Esophagus muscularis mucosa (tissue), 4 donors: ENCODE measurements around the gene TAOK2. TPM values are rescaled to one million over a fixed set of nuclear protein-coding genes. Genes with fewer than 3 reads are reported as not detected.

Experiments used
- DNase-seq: peaks from one replicate; pipeline ENCODE4 v3.0.0-alpha.2; 2017; ENCODE audit errors: extremely low spot score
- H3K27ac ChIP-seq, 4 donors: fragments of 200-600 bp; sonication (generic); replicated peaks in 1 of 4; 1 replicate in 3 of 4; 2 replicates in 1 of 4; pipeline ENCODE4 v1.5.1; 2016 to 2019; ENCODE audit warnings: mild to moderate bottlenecking in 1 of 4
- H3K27me3 ChIP-seq, 4 donors: fragments of 200-600 bp; sonication (generic); one replicate each; pipeline versions ENCODE4 v1.5.1 to v1.6.0; 2016 to 2019
- H3K36me3 ChIP-seq, 4 donors: fragments of 200-600 bp; sonication (generic); one replicate each; pipeline ENCODE4 v1.5.1; 2016 to 2019
- H3K4me1 ChIP-seq, 4 donors: fragments of 200-600 bp; sonication (generic); one replicate each; pipeline ENCODE4 v1.5.1; 2016 to 2019
- H3K4me3 ChIP-seq, 4 donors: fragments of 200-600 bp; sonication (generic); 1 replicate in 2 of 4; 2 replicates in 2 of 4; pipeline ENCODE4 v1.5.1; 2016 to 2019; ENCODE audit warnings: mild to moderate bottlenecking in 4 of 4, moderate library complexity in 1 of 4
- H3K9me3 ChIP-seq, 4 donors: fragments of 200-600 bp; sonication (generic); 1 replicate in 3 of 4; 2 replicates in 1 of 4; pipeline ENCODE4 v1.5.1; 2016 to 2019
- CTCF ChIP-seq, 3 experiments: fragments of 200-600 bp in 2 of 3; fragments of 450-650 bp in 1 of 3; sonication (generic) in 2 of 3; IDR thresholded peaks; one replicate each; pipeline ENCODE4 v1.5.1; 2017 to 2019; ENCODE audit warnings: antibody characterized with exemption in 3 of 3, mild to moderate bottlenecking in 2 of 3, moderate library complexity in 1 of 3
- EP300 ChIP-seq: sonication (generic); formaldehyde crosslinking; IDR thresholded peaks from one replicate; pipeline ENCODE4 v1.6.1; 2017; ENCODE audit warnings: antibody characterized with exemption
- POLR2A ChIP-seq: fragments of 450-650 bp; IDR thresholded peaks from one replicate; pipeline ENCODE4 v1.6.1; 2017; ENCODE audit warnings: antibody characterized with exemption, moderate library complexity, mild to moderate bottlenecking, low read depth
- POLR2AphosphoS5 ChIP-seq, 2 donors: sonication (generic); formaldehyde crosslinking; IDR thresholded peaks; one replicate each; pipeline ENCODE4 v1.6.1; 2017; ENCODE audit warnings: antibody characterized with exemption in 2 of 2
- WGBS: methylation state at CpG from one replicate; pipeline ENCODE4 v1.1.5; 2018; 5-methylcytosine and 5-hydroxymethylcytosine counted together
- intact Hi-C: fragments of 100-400 bp; cut with DNase I; formaldehyde crosslinking; loops from one replicate; pipeline ENCODE4 v1.15.1; 2023
- total RNA-seq, 4 donors: library from RNA; depleted of rRNA; stranded (reverse); fragments of >200 nt; gene quantifications; one replicate each; pipeline versions ENCODE4 v1.1.0 to v1.2.1, GENCODE V29; 2016

Gene TAOK2
- total RNA-seq, 4 donors from 2014 or later = 40.9 to 63.6 (median 51.4) TPM

GRCh38 chr16:29987371-29988085, 13.9 kb downstream of the TAOK2 start:
- Histone ChIP-seq H3K36me3 (peaks cover 67 to 100% (median 99%) of the 10 kb centered on the region in 4 donors), H3K27ac (no peak overlapping the region), H3K4me3 (no peak overlapping the region), H3K27me3 (no peaks in the 10 kb centered on the region), H3K4me1 (peaks cover 0 to 5% (median 0%) of the 10 kb centered on the region in 4 donors), H3K9me3 (no peaks in the 10 kb centered on the region)
- DNase-seq = no peak
- no peak for TF ChIP-seq POLR2A
- no peak for TF ChIP-seq EP300
- no peak for TF ChIP-seq CTCF (IDR thresholded peaks at IDR 0.05)
- no peak for TF ChIP-seq POLR2AphosphoS5 (IDR thresholded peaks at IDR 0.05)
- WGBS = 84% methylated on average over 20 of the region's 35 CpGs
- intact Hi-C loops = no loop called here

GRCh38 chr16:29988346-29989075, 14.8 kb downstream of the TAOK2 start:
- TF ChIP-seq CTCF (IDR thresholded peaks at IDR 0.05) (no peak), POLR2AphosphoS5 (IDR thresholded peaks at IDR 0.05) (no peak), EP300 (no peak), POLR2A (no peak)
- Histone ChIP-seq H3K9me3 (no peaks in the 10 kb centered on the region), H3K27me3 (no peaks in the 10 kb centered on the region), H3K4me3 (no peak overlapping the region), H3K4me1 (peaks cover 0 to 5% (median under 1%) of the 10 kb centered on the region in 4 donors), H3K27ac (no peak overlapping the region), H3K36me3 (peaks cover 58 to 100% (median 99%) of the 10 kb centered on the region in 4 donors)
- DNase-seq = no peak
- 86% methylated on average over 16 of the region's 17 CpGs for WGBS
- intact Hi-C loops = no loop called here

GRCh38 chr16:29989111-29989858, 15.6 kb downstream of the TAOK2 start:
- Histone ChIP-seq H3K9me3 (no peaks in the 10 kb centered on the region), H3K27ac (no peak overlapping the region), H3K4me1 (peaks cover 4 to 9% (median 7%) of the 10 kb centered on the region in 4 donors), H3K27me3 (no peaks in the 10 kb centered on the region), H3K36me3 (peaks cover 51 to 98% (median 96%) of the 10 kb centered on the region in 4 donors), H3K4me3 (no peak overlapping the region)
- intact Hi-C loops = no loop called here
- 86% methylated on average over 23 of the region's 23 CpGs for WGBS
- DNase-seq = no peak
- TF ChIP-seq POLR2A = no peak
- no peak for TF ChIP-seq POLR2AphosphoS5 (IDR thresholded peaks at IDR 0.05)
- TF ChIP-seq CTCF (IDR thresholded peaks at IDR 0.05) = no peak
- no peak for TF ChIP-seq EP300

GRCh38 chr16:29990034-29990433, 16.4 kb downstream of the TAOK2 start:
- no peak overlapping the region for H3K4me3 ChIP-seq
- DNase-seq = no peak
- no peak overlapping the region for H3K27ac ChIP-seq
- no peaks in the 10 kb centered on the region for H3K27me3 ChIP-seq
- intact Hi-C loops = loop anchor here (10.0 kb wide), 1 partner anchor 195 kb away; the partner anchor contains the start of gene KIF22
- no peak for TF ChIP-seq CTCF (IDR thresholded peaks at IDR 0.05)
- TF ChIP-seq EP300 = no peak
- no peak for TF ChIP-seq POLR2A
- no peak for TF ChIP-seq POLR2AphosphoS5 (IDR thresholded peaks at IDR 0.05)
- peaks cover 45 to 91% (median 89%) of the 10 kb centered on the region in 4 donors for H3K36me3 ChIP-seq
- no peaks in the 10 kb centered on the region for H3K9me3 ChIP-seq
- WGBS = 93% methylated on average over 2 of the region's 2 CpGs
- peaks cover 12 to 16% (median 14%) of the 10 kb centered on the region in 4 donors for H3K4me1 ChIP-seq
